Muscle of arm (tissue), 14 donors: ENCODE measurements around the gene MYBPC1. TPM values are rescaled to one million over a fixed set of nuclear protein-coding genes. Genes with fewer than 3 reads are reported as not detected.
"Not testable (repeated sequence)": the region's sequence is repeated elsewhere in the genome, so short reads cannot be mapped to it uniquely, and the experiment has no call there.

Source experiments
- DNase-seq: peaks from one replicate; pipeline ENCODE4 v3.0.0-alpha.2; 2013
- long read RNA-seq, 11 donors: transcript quantifications; one replicate each; lab custom pipeline, GENCODE V29; 2026
- polyA plus RNA-seq, 12 donors: library from polyadenylated mRNA; unstranded; fragments of 120-200 nt; gene quantifications; one replicate each; pipeline ENCODE4 v1.2.1, GENCODE V29; 2013; ENCODE audit not compliant: insufficient read length in 12 of 12

Gene MYBPC1, protein sequence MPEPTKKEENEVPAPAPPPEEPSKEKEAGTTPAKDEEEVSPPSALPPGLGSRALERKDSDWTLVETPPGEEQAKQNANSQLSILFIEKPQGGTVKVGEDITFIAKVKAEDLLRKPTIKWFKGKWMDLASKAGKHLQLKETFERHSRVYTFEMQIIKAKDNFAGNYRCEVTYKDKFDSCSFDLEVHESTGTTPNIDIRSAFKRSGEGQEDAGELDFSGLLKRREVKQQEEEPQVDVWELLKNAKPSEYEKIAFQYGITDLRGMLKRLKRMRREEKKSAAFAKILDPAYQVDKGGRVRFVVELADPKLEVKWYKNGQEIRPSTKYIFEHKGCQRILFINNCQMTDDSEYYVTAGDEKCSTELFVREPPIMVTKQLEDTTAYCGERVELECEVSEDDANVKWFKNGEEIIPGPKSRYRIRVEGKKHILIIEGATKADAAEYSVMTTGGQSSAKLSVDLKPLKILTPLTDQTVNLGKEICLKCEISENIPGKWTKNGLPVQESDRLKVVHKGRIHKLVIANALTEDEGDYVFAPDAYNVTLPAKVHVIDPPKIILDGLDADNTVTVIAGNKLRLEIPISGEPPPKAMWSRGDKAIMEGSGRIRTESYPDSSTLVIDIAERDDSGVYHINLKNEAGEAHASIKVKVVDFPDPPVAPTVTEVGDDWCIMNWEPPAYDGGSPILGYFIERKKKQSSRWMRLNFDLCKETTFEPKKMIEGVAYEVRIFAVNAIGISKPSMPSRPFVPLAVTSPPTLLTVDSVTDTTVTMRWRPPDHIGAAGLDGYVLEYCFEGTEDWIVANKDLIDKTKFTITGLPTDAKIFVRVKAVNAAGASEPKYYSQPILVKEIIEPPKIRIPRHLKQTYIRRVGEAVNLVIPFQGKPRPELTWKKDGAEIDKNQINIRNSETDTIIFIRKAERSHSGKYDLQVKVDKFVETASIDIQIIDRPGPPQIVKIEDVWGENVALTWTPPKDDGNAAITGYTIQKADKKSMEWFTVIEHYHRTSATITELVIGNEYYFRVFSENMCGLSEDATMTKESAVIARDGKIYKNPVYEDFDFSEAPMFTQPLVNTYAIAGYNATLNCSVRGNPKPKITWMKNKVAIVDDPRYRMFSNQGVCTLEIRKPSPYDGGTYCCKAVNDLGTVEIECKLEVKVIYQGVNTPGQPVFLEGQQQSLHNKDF
- 1,000 to 10,000 TPM in 11 of 12 donors, 100 to 1,000 TPM in 1; 917 to 4,665 (median 3,965) TPM for polyA plus RNA-seq
- long read RNA-seq, donor 1: 0 reads
- long read RNA-seq, donor 2, full-length matches to known transcripts: 53 of 2,292 reads
- long read RNA-seq, donor 2, partial matches to known transcripts: 1,376 of 2,292 reads
- long read RNA-seq, donor 2, other reads (novel, unspliced or antisense): 863 of 2,292 reads
- long read RNA-seq, donor 3, full-length matches to known transcripts: 20 of 912 reads
- long read RNA-seq, donor 3, partial matches to known transcripts: 668 of 912 reads
- long read RNA-seq, donor 3, other reads (novel, unspliced or antisense): 224 of 912 reads
- long read RNA-seq, donor 4, full-length matches to known transcripts: 12 of 759 reads
- long read RNA-seq, donor 4, partial matches to known transcripts: 715 of 759 reads
- long read RNA-seq, donor 4, other reads (novel, unspliced or antisense): 32 of 759 reads
- long read RNA-seq, donor 5: 0 reads
- long read RNA-seq, donor 6, transcript MYBPC1-223 (29 exons, 3,777 nt): major isoform, 17 of 658 reads
- long read RNA-seq, donor 6, partial matches to known transcripts: 482 of 658 reads
- long read RNA-seq, donor 6, other reads (novel, unspliced or antisense): 152 of 658 reads
- long read RNA-seq, donor 7, full-length matches to known transcripts: 10 of 638 reads
- long read RNA-seq, donor 7, partial matches to known transcripts: 481 of 638 reads
- long read RNA-seq, donor 7, other reads (novel, unspliced or antisense): 147 of 638 reads
- long read RNA-seq, donor 8, full-length matches to known transcripts: 39 of 2,968 reads
- long read RNA-seq, donor 8, partial matches to known transcripts: 2,229 of 2,968 reads
- long read RNA-seq, donor 8, other reads (novel, unspliced or antisense): 700 of 2,968 reads
- long read RNA-seq, donor 9, full-length matches to known transcripts: 9 of 538 reads
- long read RNA-seq, donor 9, partial matches to known transcripts: 488 of 538 reads
- long read RNA-seq, donor 9, other reads (novel, unspliced or antisense): 41 of 538 reads
- long read RNA-seq, donor 10, full-length matches to known transcripts: 35 of 2,196 reads
- long read RNA-seq, donor 10, partial matches to known transcripts: 1,564 of 2,196 reads
- long read RNA-seq, donor 10, other reads (novel, unspliced or antisense): 597 of 2,196 reads
- long read RNA-seq, donor 11, transcript MYBPC1-215 (9 exons, 1,902 nt): minor isoform, 5 of 1,037 reads
- long read RNA-seq, donor 11, transcript MYBPC1-223 (29 exons, 3,777 nt): major isoform, 6 of 1,037 reads
- long read RNA-seq, donor 11, partial matches to known transcripts: 788 of 1,037 reads
- long read RNA-seq, donor 11, other reads (novel, unspliced or antisense): 230 of 1,037 reads

DNA sequence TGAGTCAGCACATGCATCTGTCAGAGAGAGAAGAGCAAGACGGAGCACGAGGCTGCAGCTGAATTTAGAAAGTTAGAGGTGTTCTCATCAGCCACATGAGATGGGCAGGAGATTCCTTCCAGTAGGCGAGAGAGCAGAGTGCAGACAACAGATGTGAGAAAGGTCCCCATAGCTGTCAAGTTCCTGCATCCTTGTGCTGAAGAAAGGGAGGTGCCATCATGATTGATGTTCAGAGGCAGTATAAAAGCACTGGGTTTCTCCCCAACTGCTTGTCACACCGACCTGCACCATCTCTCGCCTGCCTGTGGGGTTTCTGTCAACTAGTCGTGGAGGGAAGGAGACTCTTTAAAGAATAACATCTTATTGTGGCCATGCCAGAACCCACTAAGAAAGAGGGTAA lies at the start of gene MYBPC1:
TSS of gene MYBPC1 (plus strand) at position 272 of the 400 bp plus-strand sequence. CDS start at position 372, 100 bp downstream.
- DNase-seq: no peak

DNA sequence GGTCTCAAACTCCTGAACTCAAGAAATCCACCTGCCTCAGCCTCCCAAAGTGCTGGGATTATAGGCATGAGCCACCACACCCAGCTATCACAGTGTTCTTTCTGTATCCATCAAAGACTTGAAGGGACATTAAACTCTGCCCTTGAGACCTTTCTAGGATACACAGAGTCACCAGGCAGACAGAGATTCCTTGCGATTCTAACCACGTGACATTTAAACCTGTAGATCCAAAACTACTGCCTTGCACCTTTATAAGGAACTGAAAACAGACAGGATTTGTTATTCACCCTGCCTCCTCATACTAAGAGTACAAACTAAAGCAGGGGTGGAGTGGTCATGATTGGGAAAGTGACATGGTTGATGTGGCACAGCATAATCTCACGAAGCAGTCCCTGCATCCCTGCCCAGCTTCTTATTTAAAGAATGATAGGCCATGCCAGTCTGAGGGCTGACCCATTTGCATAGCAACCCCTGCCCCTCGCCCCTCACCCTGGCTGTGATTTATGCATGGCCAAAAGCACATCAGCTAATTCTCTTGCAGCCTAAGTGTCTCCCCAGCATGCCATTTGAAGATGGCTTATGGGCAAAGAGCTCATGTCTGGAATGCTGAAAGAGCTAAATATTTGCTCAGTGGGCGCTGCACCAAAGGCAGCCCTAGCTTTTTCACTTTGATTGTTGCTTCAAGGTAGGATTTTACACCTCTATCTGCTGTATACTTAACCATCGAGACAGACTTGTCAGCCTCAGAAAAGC lies 43.2 kb upstream of the MYBPC1 start:
- DNase-seq: no peak

DNA sequence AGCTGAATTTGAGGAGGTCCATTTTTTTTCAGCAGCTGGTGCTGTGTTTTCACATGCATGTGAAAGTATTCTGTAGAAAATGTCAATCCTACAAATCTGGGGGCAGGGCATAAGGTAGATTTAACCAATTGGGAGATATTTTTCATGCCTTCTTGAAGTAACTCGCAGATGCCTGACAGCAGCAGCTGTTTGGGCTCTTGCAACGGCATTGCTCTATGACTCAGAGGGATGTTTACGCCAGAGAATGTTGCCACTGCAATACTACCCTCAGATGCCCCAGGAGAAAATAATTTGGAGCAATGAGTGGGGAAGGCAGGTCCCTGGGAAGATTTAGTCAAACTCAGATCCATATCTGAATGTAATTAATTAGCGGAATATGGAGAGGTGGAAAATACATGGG lies 42.5 kb upstream of the MYBPC1 start:
- peak; percentile 29 for DNase-seq

DNA sequence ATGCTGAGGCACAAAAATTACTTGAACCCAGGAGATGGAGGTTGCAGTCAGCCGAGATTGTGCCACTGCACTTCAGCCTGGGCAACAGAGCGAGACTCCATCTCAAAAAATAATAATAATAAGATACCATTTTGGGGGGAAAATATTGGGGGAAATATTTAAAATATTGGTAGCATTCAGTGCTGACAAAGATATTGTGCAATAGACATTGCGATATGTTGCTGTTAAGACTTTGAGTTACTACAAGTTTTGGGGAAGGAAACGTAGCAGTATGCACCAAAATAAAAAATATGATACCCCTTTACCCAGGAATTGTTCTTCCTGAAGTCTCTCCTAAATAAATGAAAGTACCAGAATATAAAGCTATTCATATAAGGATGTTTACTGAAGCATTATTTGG lies 37.7 kb upstream of the MYBPC1 start:
- no peak for DNase-seq

DNA sequence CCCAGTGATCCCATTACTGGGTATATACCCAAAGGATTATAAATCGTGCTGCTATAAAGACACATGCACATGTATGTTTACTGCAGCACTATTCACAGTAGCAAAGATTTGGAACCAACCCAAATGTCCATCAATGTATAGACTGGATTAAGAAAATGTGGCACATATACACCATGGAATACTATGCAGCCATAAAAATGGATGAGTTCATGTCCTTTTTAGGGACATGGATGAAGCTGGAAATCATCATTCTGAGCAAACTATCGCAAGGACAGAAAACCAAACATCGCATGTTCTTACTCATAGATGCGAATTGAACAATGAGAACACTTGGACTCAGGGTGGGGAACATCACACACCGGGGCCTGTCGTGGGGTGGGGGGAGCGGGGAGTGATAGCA lies 36.0 kb upstream of the MYBPC1 start:
- DNase-seq: not testable (repeated sequence)

DNA sequence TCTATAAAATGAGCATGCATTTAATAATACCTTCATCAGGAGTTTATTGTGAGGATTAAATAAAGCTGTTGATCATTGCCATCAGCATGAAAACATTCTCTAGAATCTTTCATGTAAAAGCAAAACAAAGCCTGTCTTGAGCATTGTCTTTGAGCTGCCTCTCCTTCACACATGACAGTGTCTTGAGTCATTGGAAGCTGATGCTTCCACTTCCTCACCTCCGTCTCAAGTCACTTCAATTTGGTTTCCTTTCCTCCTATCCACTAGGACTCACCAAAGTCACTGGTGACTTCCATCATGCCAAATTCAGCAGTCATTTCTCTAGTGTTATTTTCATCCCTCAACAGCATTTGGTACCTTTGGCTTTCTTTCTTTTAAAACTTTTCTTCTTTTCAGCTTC lies 31.6 kb upstream of the MYBPC1 start:
- no peak for DNase-seq

DNA sequence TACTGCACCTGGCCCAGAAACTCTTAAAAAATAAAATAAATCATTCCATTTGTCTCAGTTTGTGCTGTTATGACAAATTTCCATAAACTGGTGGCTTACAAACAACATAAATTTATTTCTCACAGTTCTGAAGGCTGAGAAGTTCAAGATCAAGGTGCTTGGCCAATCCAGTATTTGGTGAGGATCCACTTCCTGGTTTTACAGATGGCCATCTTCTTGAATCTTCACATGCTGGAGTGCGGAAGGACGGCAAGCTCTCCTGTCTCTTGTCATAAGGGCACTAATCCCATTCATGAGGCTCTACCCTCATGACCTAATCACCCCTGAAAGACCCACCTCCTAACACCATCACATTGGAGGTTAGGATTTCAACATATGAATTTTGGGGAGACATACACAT lies 29.9 kb upstream of the MYBPC1 start:
- DNase-seq: no peak

DNA sequence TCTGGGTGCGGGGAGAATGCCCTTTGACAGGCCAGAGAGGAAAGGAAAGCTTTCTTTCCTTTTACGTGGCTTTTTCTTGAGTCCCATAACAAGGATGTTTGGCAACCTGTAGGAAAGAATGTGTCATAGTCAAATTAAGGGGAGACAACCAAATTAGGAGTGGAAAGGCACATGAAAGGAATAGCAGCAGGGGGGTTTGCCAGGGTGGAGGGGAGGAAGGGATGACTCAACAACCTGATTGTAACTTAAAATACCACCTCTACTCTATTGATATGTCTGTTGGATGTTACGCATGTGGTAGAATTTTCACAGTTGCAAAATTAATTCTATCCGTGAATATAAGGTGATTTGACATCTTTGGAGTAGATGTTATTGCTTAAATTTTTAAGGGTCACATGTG lies 28.5 kb upstream of the MYBPC1 start:
- no peak for DNase-seq

DNA sequence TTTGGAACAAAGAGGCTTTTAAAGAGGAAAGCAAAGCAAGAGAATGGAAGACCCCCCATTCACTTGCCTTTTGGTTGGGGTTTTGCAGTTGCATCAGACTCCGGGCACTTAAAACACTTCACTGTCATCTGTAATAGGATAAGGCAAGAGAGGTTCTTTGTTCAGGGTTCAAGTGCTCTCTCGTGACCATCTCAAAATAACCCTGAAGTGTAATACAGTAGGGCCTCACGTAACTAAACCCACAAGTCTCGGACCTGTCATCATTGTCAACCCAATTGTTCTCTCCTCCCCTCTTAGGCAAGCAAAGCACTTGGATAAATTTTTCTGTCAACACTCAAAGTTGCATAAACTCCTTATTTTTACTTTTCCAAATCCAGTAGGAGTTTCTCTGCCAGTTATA lies 26.9 kb upstream of the MYBPC1 start:
- DNase-seq: no peak

DNA sequence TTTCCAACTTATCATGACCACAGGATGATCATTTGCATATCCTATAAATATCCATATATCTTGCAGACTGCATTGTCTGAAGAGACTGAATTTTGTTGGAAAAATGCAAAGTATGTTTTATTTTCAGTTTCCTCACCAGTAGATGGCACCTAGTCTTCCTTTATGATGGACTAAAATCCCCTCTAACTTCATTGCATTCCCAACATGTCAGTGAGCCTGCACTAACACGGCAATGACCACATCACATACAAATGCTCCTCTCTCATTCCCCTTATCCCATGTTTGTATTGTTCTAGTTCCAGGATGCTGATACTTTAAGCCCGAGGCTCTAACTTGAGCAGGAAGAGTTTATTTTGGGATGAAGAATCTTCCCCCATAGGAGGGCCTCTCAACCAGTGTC lies 24.7 kb upstream of the MYBPC1 start:
- peak; percentile 47 for DNase-seq

DNA sequence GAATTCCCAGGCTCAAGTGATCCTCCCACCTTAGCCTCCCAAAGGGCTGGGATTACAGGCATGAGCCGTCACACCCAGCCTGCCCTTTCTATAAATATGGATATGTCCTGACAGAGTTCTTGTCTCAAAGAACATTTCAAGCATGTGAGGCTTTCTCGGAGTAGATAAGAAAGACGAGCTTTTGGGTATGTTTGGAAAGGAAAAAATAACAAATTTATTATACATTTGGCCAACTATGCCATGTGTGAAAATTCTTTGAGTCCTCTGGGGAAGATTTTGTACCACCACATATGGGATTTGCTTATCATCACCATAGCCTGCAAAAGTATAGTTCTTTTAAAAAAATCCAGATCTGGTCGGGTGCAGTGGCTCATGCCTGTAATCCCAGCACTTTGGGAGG lies 23.7 kb upstream of the MYBPC1 start:
- no peak for DNase-seq

DNA sequence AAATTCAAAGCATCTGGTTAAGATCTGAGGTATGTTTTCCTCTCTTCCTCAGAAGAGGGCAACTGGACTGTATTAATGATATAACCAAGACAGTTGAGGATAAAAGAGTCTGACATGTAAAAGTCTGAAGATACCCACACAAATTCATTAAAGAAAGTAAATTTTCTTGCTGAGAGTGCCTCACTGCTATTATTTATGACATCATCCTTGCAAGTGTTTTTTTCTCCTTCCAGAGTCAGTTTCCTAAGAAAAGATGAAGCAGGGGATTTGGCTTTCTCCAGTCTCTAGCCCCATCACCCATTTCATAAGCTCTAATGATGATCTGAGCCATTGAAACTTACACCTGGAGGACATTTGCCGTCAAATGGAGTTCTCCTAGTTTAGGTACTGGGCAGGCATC lies 21.0 kb upstream of the MYBPC1 start:
- no peak for DNase-seq

DNA sequence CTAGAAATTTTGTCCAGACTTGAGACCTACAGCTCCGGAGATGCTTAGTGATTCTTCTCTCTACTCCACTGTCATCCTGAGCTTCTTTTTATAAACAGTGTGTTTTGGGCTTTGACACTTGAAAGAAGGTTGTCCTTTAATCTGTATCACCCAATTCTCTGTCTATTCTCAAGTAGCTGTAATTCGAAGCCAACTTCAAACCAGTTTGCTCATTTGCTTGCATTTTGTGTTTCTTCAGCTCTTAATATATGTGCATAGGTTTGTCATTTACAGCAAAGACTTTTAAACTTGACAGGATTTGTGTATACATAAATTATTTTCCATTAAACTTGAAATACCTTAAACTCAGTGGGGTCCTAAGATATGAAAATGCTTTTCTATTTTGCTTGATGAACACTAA lies 16.4 kb upstream of the MYBPC1 start:
- no peak for DNase-seq

DNA sequence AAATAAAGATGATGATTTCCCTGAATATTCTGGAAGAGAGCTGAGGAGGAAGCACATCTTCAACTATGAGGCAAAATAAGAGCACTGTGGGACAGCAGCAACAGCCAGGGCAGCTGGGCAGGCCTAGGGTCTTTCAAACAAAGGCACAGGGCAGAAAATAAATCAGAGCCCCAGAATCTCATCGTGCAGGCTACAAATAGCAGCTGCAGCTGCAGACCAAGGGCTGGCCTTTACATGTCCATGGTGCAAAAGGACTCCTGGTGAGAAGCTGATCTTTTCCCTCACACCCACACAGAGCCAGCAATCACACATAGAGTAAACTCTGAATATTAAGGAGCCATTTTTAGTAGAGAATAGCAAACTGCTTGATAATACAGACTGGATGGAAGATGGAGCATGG lies 13.6 kb upstream of the MYBPC1 start:
- no peak for DNase-seq

DNA sequence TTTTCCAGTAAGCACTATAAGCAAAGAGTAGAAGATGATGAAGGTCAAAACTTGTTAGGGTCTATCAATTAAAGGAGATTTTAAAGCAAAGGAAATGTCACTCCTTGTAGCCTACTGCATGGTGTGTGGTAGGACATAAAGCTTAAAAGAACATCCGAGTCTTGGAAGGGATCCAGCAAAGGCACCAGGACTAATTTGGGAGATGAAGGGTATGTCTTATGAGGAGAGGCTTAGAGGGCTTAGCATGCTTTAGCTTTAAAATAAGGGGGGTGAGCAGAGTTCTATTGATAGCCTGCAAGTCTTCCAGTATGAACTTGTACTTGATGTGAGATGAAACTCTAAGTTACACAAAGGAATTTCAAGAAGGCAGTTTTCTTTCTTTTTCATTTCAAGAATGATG lies 11.8 kb upstream of the MYBPC1 start:
- no peak for DNase-seq

DNA sequence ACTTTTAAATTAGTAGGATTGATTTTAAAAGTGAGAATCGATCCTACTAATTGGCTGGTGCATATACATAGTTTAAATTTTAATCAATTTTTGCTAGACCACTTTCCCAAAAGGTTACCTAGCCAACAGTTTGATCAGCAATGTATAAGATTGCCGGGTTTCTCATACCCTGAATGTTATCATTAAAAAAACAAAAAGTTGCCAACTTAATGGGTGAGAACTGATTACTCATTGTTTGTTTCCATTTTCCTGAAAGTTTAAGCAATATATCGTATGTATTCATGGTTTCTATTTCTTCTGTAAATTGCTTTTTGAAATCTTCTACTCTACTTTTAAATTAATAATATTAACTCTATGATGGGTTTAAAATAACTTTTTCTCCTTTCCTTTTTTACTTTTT lies 4.4 kb upstream of the MYBPC1 start:
- DNase-seq: no peak

DNA sequence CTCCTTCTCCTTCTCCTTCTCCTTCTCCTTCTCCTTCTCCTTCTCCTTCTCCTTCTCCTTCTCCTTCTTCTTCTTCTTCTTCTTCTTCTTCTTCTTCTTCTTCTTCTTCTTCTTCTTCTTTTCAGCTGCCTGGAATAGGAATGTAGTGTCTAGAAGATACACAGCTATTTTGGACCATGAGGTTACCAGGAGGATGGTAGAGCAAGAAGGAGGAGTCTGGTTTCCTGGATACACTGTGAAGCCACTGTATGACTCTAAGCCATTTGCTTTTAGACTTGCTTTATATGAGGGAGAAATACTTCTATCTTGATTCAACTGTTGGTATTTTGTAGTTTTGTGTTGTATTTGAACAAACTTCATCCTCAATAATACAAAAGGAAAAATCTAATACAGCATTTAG lies 3.0 kb upstream of the MYBPC1 start:
- no peak for DNase-seq

DNA sequence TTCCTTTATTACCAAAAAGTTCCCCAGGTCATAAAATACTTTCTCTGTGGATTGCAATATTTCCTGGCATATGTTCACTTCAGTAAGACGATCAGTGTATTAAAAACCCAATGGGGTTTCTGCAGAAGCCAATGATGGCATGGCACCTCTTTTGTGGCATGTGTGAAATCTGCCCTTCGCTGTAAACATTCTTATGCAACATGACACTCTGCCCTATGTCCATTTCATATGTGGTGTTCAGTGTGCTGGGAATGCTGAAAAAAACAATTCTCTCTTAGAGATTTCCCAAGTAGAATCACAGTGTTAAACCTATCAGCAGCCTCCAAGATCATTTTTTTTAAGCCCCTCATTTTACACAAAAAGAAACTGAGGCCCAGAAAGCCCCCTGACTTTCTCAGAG lies 2.3 kb upstream of the MYBPC1 start:
- DNase-seq: no peak

DNA sequence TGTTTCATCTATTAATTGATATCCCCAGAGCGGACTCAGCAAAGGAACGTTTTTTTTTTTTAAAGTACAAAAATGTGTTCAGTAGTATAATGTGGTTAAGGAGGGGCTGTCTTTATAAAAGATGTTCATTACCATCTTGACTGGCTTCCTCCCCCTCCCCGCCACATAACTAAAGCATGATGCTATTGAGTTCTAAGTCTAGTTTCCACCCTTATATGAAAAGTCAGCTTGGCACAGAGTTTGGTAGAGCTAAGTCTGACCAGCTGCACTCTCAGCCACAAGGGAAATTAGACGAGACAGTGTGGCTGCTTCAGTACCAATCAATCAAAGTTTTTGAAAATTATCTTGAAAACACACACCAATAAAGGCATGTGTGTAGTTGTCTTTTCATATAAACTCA lies 1.9 kb upstream of the MYBPC1 start:
- no peak for DNase-seq
